Astrocyte of the spinal cord (primary cell): Measurements from ENCODE around the gene KLHL18.
"Not testable (repeated sequence)": the region's sequence is repeated elsewhere in the genome, so short reads cannot be mapped to it uniquely, and the experiment has no call there.

Source experiments
- DNase-seq: peaks from one replicate; pipeline ENCODE4 v3.0.0; 2011; ENCODE audit warnings: low read depth, low spot score
- H3K4me3 ChIP-seq: 2 replicates; pipeline ENCODE4 v1.5.1; 2011; ENCODE audit warnings: low read depth, mild to moderate bottlenecking, low read length, moderate library complexity
- in situ Hi-C: cut with HindIII; loops from 2 replicates; pipeline ENCODE4 v1.10.0; 2017; ENCODE audit warnings: low sequenced_read_pairs
- TF ChIP-seq, protein P1 (sequence below): IDR thresholded peaks from 2 replicates; pipeline ENCODE4 v1.5.1; 2012; ENCODE audit warnings: low read depth, mild to moderate bottlenecking, low read length, inconsistent platforms

Gene KLHL18

DNA sequence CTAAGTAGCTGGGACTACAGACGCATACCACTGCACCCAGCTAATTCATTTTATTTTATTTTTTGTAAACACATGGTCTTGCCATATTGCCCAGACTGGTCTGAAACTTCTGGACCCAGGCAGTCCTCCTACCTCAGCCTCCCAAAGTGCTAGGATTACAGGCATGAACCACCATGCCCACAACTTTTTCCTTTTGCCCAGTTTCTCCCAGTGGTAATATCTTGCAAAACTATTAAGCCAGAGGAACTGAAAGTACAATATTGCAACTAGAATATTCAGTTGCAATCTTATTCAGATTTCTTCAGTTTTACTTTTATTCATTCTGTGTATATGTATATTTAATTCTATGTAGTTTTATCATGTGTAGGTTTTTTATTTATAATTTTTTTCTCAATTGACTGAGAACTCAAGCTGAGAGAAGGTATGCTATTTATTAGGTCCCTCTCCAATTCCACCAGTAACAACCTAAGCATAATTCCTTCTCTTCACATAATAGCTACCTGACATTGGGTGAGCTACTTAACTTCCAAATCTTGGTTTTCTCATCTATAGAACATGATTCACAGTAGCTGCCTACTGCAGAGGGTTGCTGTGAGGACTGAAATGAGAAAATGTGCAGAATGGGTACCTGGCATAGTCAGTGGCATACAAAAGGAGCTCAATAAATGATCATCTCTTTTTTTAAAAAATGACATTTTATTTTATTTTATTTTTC, 30.8 kb downstream of the KLHL18 start:
- in situ Hi-C loops: no loop called here
- no peak for DNase-seq
- TF ChIP-seq, protein P1, sequence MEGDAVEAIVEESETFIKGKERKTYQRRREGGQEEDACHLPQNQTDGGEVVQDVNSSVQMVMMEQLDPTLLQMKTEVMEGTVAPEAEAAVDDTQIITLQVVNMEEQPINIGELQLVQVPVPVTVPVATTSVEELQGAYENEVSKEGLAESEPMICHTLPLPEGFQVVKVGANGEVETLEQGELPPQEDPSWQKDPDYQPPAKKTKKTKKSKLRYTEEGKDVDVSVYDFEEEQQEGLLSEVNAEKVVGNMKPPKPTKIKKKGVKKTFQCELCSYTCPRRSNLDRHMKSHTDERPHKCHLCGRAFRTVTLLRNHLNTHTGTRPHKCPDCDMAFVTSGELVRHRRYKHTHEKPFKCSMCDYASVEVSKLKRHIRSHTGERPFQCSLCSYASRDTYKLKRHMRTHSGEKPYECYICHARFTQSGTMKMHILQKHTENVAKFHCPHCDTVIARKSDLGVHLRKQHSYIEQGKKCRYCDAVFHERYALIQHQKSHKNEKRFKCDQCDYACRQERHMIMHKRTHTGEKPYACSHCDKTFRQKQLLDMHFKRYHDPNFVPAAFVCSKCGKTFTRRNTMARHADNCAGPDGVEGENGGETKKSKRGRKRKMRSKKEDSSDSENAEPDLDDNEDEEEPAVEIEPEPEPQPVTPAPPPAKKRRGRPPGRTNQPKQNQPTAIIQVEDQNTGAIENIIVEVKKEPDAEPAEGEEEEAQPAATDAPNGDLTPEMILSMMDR: no peak
- no peak overlapping the region for H3K4me3 ChIP-seq

DNA sequence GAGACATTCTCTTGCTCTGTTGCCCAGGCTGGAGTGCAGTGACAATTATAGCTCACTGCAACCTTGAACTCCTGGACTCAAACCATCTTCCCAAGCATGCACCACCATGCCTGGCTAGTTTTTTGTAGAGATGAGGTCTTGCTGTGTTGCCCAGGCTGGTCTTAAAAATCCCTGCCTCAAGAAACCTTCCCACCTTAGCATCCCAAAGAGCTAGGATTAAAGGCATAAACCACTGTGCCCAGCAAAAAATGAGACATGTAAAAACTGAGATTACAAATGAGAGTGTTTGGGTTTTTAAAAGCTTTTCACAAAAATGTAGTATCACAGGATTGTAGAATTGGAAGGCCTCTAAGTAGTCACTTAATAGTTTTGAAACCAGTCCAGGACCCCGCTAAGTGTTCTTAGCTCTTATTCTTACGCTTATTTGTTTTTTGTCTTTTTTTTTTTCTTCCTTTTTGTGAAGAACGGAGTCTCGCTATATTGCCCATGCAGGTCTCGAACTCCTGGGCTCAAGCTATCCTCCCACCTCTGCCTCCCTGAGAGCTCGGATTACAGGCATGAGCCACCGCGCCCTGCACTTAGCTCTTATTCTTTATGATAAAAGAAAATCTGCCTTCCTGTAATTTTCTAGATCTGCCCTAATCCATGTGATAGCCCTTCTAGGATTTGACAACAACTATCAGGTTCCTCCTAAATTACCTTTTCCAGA, 31.5 kb downstream of the KLHL18 start:
- TF ChIP-seq, protein P1: no peak
- in situ Hi-C loops: no loop called here
- H3K4me3 ChIP-seq: no peak overlapping the region
- no peak for DNase-seq

- H3K4me3 ChIP-seq: no peak overlapping the region
- in situ Hi-C loops: no loop called here
- peak; percentile 16 for DNase-seq
- TF ChIP-seq, protein P1: no peak
Observed at GRCh38 chr3:47315069-47315647, 32.4 kb downstream of the KLHL18 start.

- in situ Hi-C loops, DNase-seq, H3K4me3 ChIP-seq: not testable (repeated sequence)
Observed at GRCh38 chr3:47316151-47316550, 33.4 kb downstream of the KLHL18 start.

DNA sequence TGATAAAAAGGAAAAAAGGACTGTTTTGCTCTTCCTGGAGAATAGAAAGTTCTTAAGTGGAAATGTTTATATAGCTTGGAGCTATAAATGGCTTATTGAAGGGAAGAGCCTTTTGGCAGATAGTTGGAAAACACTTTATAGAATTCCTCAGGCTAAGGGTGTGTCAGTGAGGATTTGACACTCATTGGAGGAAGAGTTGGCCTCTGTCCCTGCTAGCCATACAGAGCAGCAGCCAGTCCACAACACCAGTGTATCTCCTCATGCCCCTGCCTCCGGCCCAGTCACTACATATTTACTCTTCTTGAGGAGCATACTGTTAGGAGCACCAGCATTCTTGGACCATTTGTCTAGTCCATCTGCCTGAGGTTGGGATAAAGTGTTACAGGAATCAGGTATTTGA, 36.2 kb downstream of the KLHL18 start:
- no peak for DNase-seq
- in situ Hi-C loops: no loop called here
- TF ChIP-seq, protein P1: no peak
- H3K4me3 ChIP-seq: no peak overlapping the region

DNA sequence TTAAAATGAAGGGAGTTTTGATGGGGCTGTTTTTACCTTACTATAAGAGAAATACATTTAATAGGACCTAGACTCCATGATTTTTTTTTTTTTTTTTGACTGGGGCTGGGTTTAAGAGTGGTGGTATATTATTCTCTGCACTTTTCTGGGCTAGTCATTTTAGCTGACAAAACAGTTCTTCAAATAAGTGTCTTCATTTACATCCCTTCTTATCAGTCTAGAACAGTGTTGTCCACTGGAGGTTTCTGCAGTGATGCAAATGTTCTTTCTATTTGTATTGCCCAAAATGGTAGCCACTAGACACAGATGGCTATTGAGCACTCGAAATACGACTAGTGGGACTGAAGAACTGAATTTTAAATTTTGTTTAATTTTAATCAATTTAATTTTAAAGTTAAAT, 37.2 kb downstream of the KLHL18 start:
- no peak for DNase-seq
- in situ Hi-C loops: no loop called here
- no peak overlapping the region for H3K4me3 ChIP-seq
- TF ChIP-seq, protein P1: no peak
